NCI-H345 (cell line): ENCODE results near the gene HNRNPUL1.

Source experiments
- DNase-seq: peaks from one replicate; lab custom pipeline; 2025; lab: John Stamatoyannopoulos, UW

Gene HNRNPUL1

DNA sequence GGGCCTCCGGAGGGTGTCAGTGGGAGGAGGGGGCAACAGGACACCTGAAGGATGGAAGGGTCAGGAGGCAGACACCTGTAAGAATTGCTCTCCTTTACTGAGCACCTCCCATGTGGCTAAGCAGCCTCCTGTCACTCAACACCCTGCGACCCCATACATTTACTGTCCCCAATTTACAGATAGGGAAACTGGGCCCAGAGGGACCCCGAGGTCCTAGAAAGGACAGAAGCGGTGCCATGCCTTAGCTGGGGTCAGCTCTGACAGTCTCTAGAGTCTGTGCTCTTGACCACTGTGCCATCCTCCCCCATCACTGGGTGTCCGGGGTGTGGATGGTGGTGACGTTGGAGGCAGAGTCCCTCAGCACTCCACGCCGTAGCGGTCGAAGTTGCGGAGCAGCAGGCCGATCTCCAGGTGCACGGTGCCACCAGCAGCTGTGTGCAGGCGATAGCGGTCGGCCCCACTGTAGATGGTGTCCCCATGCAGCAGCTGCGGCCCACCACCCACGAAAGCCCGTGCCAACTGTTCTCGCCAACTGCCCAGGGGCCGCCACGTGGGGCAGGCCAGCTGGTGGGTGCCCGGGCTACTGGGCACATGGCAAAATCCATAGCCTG, 90.3 kb downstream of the HNRNPUL1 start:
- no peak for DNase-seq

DNA sequence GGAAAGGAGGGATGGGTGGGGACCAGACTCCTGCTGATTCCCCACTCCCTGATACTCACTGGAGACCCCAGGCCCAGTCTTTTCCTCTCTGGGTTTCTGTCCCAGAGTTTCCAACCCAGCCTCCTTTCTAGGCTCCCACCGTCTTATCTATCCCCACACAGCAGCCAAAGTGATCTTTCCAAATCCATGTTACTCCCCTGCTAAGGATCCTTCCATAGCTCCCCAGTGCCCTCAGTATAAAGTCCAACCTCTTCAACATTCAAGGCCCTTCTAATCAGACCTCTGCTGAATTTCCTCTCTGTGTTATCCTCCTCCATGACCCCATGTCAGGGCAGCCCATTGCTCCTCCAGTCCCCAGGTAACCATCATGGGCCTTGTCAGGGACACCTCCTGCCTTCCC, 90.9 kb downstream of the HNRNPUL1 start:
- DNase-seq, result no peak

DNA sequence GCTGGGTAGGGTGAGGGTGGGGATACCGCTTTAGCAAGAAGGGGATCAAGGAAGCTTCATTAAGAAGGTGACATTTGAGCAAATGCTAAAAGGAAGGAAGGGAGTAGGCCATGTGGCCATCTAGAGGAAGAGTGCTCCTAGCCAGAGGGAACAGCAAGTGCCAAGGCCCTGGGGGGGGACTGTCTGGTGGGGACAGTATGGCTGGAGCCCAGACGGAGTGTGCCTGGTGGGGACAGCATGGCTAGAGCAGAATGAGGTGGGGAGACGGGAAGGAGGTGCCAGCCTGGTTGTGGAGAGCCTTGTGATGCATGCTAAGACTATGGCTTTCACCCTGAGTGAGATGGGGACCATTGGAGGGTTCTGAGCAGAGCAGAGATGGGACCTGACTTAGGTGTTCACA, 91.6 kb downstream of the HNRNPUL1 start:
- DNase-seq, result no peak

DNA sequence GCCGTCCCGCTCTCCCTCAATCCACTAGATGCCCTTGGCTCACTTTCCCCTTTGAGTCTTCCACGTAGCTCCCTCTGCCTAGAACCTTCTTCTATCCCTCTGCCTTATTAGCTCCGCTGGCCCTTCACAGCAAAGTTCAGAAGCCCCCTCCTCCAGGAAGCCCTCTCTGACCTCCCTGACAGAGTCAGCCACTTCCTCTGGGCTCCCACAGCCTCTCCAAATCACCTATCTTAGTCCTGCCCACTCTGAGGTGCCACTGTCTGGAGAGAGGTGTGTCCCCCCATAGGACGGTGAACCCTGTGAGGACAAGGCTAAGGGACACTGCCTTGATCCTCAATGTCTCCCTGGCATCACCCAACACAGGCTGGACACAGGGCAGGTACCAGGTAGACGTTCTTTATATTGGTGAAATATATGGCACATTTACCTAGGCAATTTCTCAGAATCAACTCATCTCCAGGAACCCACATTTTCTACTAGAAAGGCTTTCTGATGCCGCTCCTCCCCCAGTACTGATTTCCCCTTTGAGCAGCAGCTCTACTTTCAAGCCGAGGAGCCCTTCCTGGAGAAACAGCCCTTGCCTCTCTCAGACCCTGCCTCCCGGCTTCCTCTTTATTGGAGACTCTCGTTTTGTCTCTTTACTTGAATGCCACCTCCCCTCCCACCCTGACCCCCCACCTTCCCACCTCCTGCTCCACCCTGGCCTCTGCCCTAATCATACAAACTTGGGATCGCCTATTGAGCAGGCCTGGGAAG, 93.0 kb downstream of the HNRNPUL1 start:
- DNase-seq, result no peak
